HCT116 (cell line): ENCODE measurements around the gene TARBP1. TPM values are rescaled to one million over a fixed set of nuclear protein-coding genes. Genes with fewer than 3 reads are reported as not detected.

Experiments used
- ATAC-seq: fragments of 200-7000 bp; cut with Tn5 transposase; 2 replicates; pipeline ENCODE4 v1.9.1; 2020; ENCODE audit warnings: mild to moderate bottlenecking, moderate library complexity
- BruUV-seq: library from RNA; stranded (reverse); fragments of 400-500 nt; replicated peaks from 2 replicates; lab custom pipeline; 2021; lab: Mats Ljungman, UMichigan
- CTCF ChIA-PET: fragments of 300-600 bp; sonication (Branson Sonifier 250); formaldehyde crosslinking; loops from one replicate; lab custom pipeline; 2021; ENCODE audit warnings: antibody characterized with exemption; lab: Charles Lee
- POLR2A ChIA-PET: fragments of 300-600, 350-600 bp; sonication (Branson Sonifier 250); formaldehyde crosslinking; loops from one replicate; lab custom pipeline; 2021; ENCODE audit warnings: antibody characterized with exemption; lab: Charles Lee
- RAD21 ChIA-PET, 2 experiments: fragments of 300-600 bp; sonication (Branson Sonifier 250); formaldehyde crosslinking; loops; one replicate each; lab custom pipeline; 2023; ENCODE audit warnings: low total read pairs in 2 of 2; ENCODE audit not compliant: uncharacterized antibody in 2 of 2, unreplicated experiment in 2 of 2, low non-redundant PET in 1 of 2; lab: Charles Lee
- DNase-seq: peaks from one replicate; pipeline ENCODE4 v3.0.0-alpha.2; 2010; ENCODE audit warnings: low read depth, low spot score
- H2AFZ ChIP-seq: fragments of 200-600 bp; shearing (Covaris generic), sonication (generic); 2 replicates; pipeline ENCODE4 v1.6.1; 2017; ENCODE audit warnings: low read depth, mixed run types, mixed read lengths, antibody characterized with exemption, low read length; ENCODE audit not compliant: poor library complexity, severe bottlenecking
- H3K27ac ChIP-seq: 2 replicates; pipeline ENCODE4 v1.5.1; 2012; ENCODE audit warnings: low read depth, low read length
- H3K27me3 ChIP-seq: fragments of 200-600 bp; sonication (generic); 2 replicates; pipeline ENCODE4 v1.6.1; 2016; ENCODE audit warnings: mixed run types, low read length, mixed read lengths; ENCODE audit not compliant: insufficient read depth
- H3K36me3 ChIP-seq, 2 experiments: fragments of 200-500 bp in 1 of 2; fragments of 200-600 bp in 1 of 2; sonication (Bioruptor generic) in 1 of 2; sonication (generic) in 1 of 2; 2 replicates each; pipeline versions ENCODE4 v1.5.1 to v1.6.1; 2014 to 2016; ENCODE audit warnings: low read length in 2 of 2, inconsistent platforms in 1 of 2, mixed read lengths in 1 of 2, mixed run types in 1 of 2; ENCODE audit not compliant: insufficient read depth in 2 of 2, control insufficient read depth in 1 of 2
- H3K4me1 ChIP-seq, 2 experiments: fragments of 200-600 bp in 1 of 2; sonication (generic) in 1 of 2; 2 replicates each; pipeline versions ENCODE4 v1.5.1 to v1.6.1; 2012 to 2017; ENCODE audit warnings: low read length in 2 of 2, inconsistent platforms in 1 of 2, mild to moderate bottlenecking in 1 of 2, mixed read lengths in 1 of 2, mixed run types in 1 of 2, moderate library complexity in 1 of 2; ENCODE audit not compliant: insufficient read depth in 2 of 2, control insufficient read depth in 1 of 2
- H3K4me2 ChIP-seq: fragments of 200-600 bp; sonication (generic); 2 replicates; pipeline ENCODE4 v1.6.1; 2017; ENCODE audit warnings: mixed run types, low read length, mixed read lengths
- H3K4me3 ChIP-seq, 2 experiments: fragments of 200-600 bp in 1 of 2; sonication (generic) in 1 of 2; replicated peaks in 1 of 2; 2 replicates each; pipeline ENCODE4 v1.5.1; 2011 to 2016; ENCODE audit warnings: low read length in 2 of 2, control low read depth in 1 of 2, low read depth in 1 of 2, mild to moderate bottlenecking in 1 of 2, mixed read lengths in 1 of 2, mixed run types in 1 of 2
- H3K79me2 ChIP-seq: fragments of 200-600 bp; sonication (generic); 2 replicates; pipeline ENCODE4 v1.6.1; 2017; ENCODE audit warnings: mild to moderate bottlenecking, mixed run types, low read length, moderate library complexity, mixed read lengths; ENCODE audit not compliant: insufficient read depth
- H3K9ac ChIP-seq: fragments of 200-600 bp; sonication (generic); 2 replicates; pipeline ENCODE4 v1.6.1; 2016; ENCODE audit warnings: low read length, mixed read lengths
- H3K9me2 ChIP-seq: fragments of 200-600 bp; sonication (generic), shearing (Covaris generic); 2 replicates; pipeline ENCODE4 v1.6.1; 2017; ENCODE audit warnings: mixed run types, mild to moderate bottlenecking, moderate library complexity; ENCODE audit not compliant: insufficient read depth
- H3K9me3 ChIP-seq, 2 experiments: fragments of 200-500 bp in 1 of 2; fragments of 200-600 bp in 1 of 2; sonication (Bioruptor generic) in 1 of 2; sonication (generic) in 1 of 2; 2 replicates each; pipeline ENCODE4 v1.6.1; 2014 to 2017; ENCODE audit warnings: low read length in 2 of 2, mixed read lengths in 2 of 2, inconsistent platforms in 1 of 2, low read depth in 1 of 2, mild to moderate bottlenecking in 1 of 2, mixed run types in 1 of 2, moderate library complexity in 1 of 2; ENCODE audit not compliant: control insufficient read depth in 1 of 2, insufficient read depth in 1 of 2
- H4K20me1 ChIP-seq: fragments of 200-600 bp; sonication (generic), shearing (Covaris generic); 2 replicates; pipeline ENCODE4 v1.6.1; 2017; ENCODE audit warnings: mixed run types, mild to moderate bottlenecking, moderate library complexity; ENCODE audit not compliant: insufficient read depth
- CBX3 ChIP-seq: IDR thresholded peaks from 2 replicates; pipeline ENCODE4 v1.6.1; 2012; ENCODE audit warnings: low read depth
- CEBPB ChIP-seq: IDR thresholded peaks from 2 replicates; pipeline ENCODE4 v1.6.1; 2012; ENCODE audit warnings: low read depth
- CTCF ChIP-seq, 3 experiments: fragments of 200-600 bp in 1 of 3; sonication (generic) in 1 of 3; IDR thresholded peaks in 2 of 3; conservative IDR thresholded peaks in 1 of 3; 2 replicates each; pipeline ENCODE4 v1.5.1; 2012 to 2017; ENCODE audit warnings: low read depth in 2 of 3, low read length in 2 of 3, antibody characterized with exemption in 1 of 3, borderline replicate concordance in 1 of 3, control low read depth in 1 of 3, mild to moderate bottlenecking in 1 of 3, mixed read lengths in 1 of 3, mixed run types in 1 of 3, moderate library complexity in 1 of 3; ENCODE audit not compliant: insufficient read depth in 1 of 3
- EZH2 ChIP-seq: fragments of 200-600 bp; sonication (generic); IDR thresholded peaks from 2 replicates; pipeline ENCODE4 v1.6.1; 2017; ENCODE audit warnings: antibody characterized with exemption, mixed run types
- POLR2AphosphoS5 ChIP-seq: IDR thresholded peaks from 2 replicates; pipeline ENCODE4 v1.6.1; 2011; ENCODE audit warnings: mild to moderate bottlenecking, low read depth, low read length, moderate library complexity
- REST ChIP-seq: IDR thresholded peaks from 2 replicates; pipeline ENCODE4 v1.6.1; 2012; ENCODE audit warnings: low read depth
- SIN3A ChIP-seq: IDR thresholded peaks from 2 replicates; pipeline ENCODE4 v1.6.1; 2012; ENCODE audit warnings: low read depth
- SP1 ChIP-seq: IDR thresholded peaks from 2 replicates; pipeline ENCODE4 v1.6.1; 2012; ENCODE audit warnings: low read depth
- SRF ChIP-seq: IDR thresholded peaks from 2 replicates; pipeline ENCODE4 v1.6.1; 2012; ENCODE audit warnings: low read depth
- TCF7L2 ChIP-seq: IDR thresholded peaks from 2 replicates; pipeline ENCODE4 v1.7.0; 2011; ENCODE audit warnings: borderline replicate concordance, inconsistent platforms; ENCODE audit not compliant: insufficient read depth, insufficient read length; ENCODE audit errors: extremely low read depth
- ZFX ChIP-seq: fragments of 450-650 bp; IDR thresholded peaks from 2 replicates; pipeline ENCODE4 v1.6.1; 2017
- ZNF274 ChIP-seq: fragments of 200-500 bp; sonication (Bioruptor generic); IDR thresholded peaks from 2 replicates; pipeline ENCODE4 v1.6.1; 2014; ENCODE audit warnings: mild to moderate bottlenecking, low read depth, low read length, inconsistent platforms
- intact Hi-C: fragments of 100-400 bp; cut with micrococcal nuclease; formaldehyde crosslinking; loops from 2 replicates; pipeline ENCODE4 v1.10.0; 2022
- total RNA-seq: library from RNA; stranded (reverse); gene quantifications from one replicate; pipeline ENCODE4 v1.2.1, GENCODE V29; 2021; ENCODE audit not compliant: unreplicated experiment

The TARBP1 gene
- total RNA-seq, 1 experiment from 2014 or later = 17.2 TPM

GRCh38 chr1:234478481-234479309 lies at the start of gene TARBP1 (continued):
- TF ChIP-seq CEBPB (no peak), ZFX (peak; percentile 90), SRF (no peak), POLR2AphosphoS5 (peak; percentile 78), EZH2 (no peak), TCF7L2 (no peak), SP1 (no peak), REST (no peak)

- H4K20me1 ChIP-seq = no peaks in the 10 kb centered on the region
- RAD21 ChIA-PET = no interaction called here
- DNase-seq (no peak), ATAC-seq (no peak)
- BruUV-seq = no TSS peak
- POLR2A ChIA-PET = interaction anchor here (1.2 kb wide), 1 partner anchor 16 kb away, joined by 3 read pairs; no protein-coding TSS in a partner anchor
- no peak overlapping the region for H3K27ac ChIP-seq
- no peak overlapping the region for H2AFZ ChIP-seq
- H3K9me3 ChIP-seq = no peaks in the 10 kb centered on the region
- H3K9ac ChIP-seq = no peak overlapping the region
- H3K4me1 ChIP-seq = peaks cover 7 to 8% of the 10 kb centered on the region in 2 experiments
- TF ChIP-seq SP1 (no peak), CTCF (IDR thresholded peaks at IDR 0.05 in 2 of 3, conservative IDR thresholded peaks at IDR 0.05 in 1 of 3; ENCODE audit: borderline replicate concordance in 1 of 3, insufficient read depth in 1 of 3, low read depth in 2 of 3, low read length in 2 of 3) (no peak), SRF (no peak), SIN3A (no peak), ZNF274 (no peak), POLR2AphosphoS5 (no peak), CBX3 (no peak)
- H3K36me3 ChIP-seq = no peaks in the 10 kb centered on the region
- intact Hi-C loops = no loop called here
- no peak overlapping the region for H3K4me2 ChIP-seq
- no peaks in the 10 kb centered on the region for H3K27me3 ChIP-seq
- H3K9me2 ChIP-seq = no peaks in the 10 kb centered on the region
- H3K79me2 ChIP-seq = no peaks in the 10 kb centered on the region
- no peak overlapping the region for H3K4me3 ChIP-seq
- CTCF ChIA-PET = no interaction called here
These were observed 49.3 kb upstream of the TARBP1 start for GRCh38 chr1:234528074-234528865.
